B cell (primary cell): ENCODE results near the gene EHD2. TPM values are rescaled to one million over a fixed set of nuclear protein-coding genes. Genes with fewer than 3 reads are reported as not detected.

Source experiments
- ATAC-seq: fragments of 200-7000 bp; cut with Tn5 transposase; one replicate; pipeline ENCODE4 v1.10.0; 2021; ENCODE audit warnings: low read depth, mild to moderate bottlenecking, moderate number of reproducible peaks, moderate library complexity
- CTCF ChIA-PET: fragments of 350-600 bp; sonication (Branson Sonifier 250); formaldehyde crosslinking; loops from one replicate; lab custom pipeline; 2021; ENCODE audit warnings: antibody characterized with exemption, inconsistent platforms; lab: Charles Lee
- POLR2A ChIA-PET: fragments of 350-600 bp; sonication (Branson Sonifier 250); formaldehyde crosslinking; loops from one replicate; lab custom pipeline; 2021; ENCODE audit warnings: antibody characterized with exemption; lab: Charles Lee
- DNase-seq: peaks from one replicate; pipeline ENCODE4 v3.0.0; 2013
- H2AFZ ChIP-seq: 2 replicates; pipeline ENCODE4 v1.6.1; 2012; ENCODE audit warnings: mild to moderate bottlenecking, low read depth, low read length; ENCODE audit not compliant: insufficient read depth, poor library complexity, severe bottlenecking
- H3K27ac ChIP-seq, 2 donors: 1 replicate in 1 of 2; 2 replicates in 1 of 2; pipeline ENCODE4 v1.5.1; 2012 to 2013; ENCODE audit warnings: low read length in 2 of 2, mild to moderate bottlenecking in 2 of 2, moderate library complexity in 1 of 2
- H3K27me3 ChIP-seq, 4 experiments: fragments of 200-600 bp in 1 of 4; sonication (generic) in 1 of 4; replicated peaks in 1 of 4; 1 replicate in 2 of 4; 2 replicates in 2 of 4; pipeline versions ENCODE4 v1.6.1 to v1.7.0; 2013 to 2016; ENCODE audit warnings: low read length in 3 of 4, mild to moderate bottlenecking in 2 of 4, mixed read lengths in 1 of 4, moderate library complexity in 1 of 4; ENCODE audit not compliant: insufficient read depth in 4 of 4, control insufficient read depth in 3 of 4; ENCODE audit errors: control extremely low read depth in 1 of 4
- H3K36me3 ChIP-seq, 2 experiments: replicated peaks in 1 of 2; 1 replicate in 1 of 2; 2 replicates in 1 of 2; pipeline versions ENCODE4 v1.6.1 to v1.7.1; 2013; ENCODE audit warnings: low read length in 1 of 2; ENCODE audit not compliant: insufficient read depth in 2 of 2, control insufficient read depth in 1 of 2; ENCODE audit errors: control extremely low read depth in 1 of 2, extremely low read depth in 1 of 2
- H3K4me1 ChIP-seq, 2 donors: fragments of 200-600 bp in 1 of 2; sonication (generic) in 1 of 2; 1 replicate in 1 of 2; 2 replicates in 1 of 2; pipeline versions ENCODE4 v1.5.1 to v1.6.1; 2013 to 2017; ENCODE audit warnings: low read length in 2 of 2; ENCODE audit not compliant: control insufficient read depth in 2 of 2, insufficient read depth in 2 of 2
- H3K4me2 ChIP-seq: replicated peaks from 2 replicates; pipeline ENCODE3; 2012; ENCODE audit warnings: mild to moderate bottlenecking, low read depth, low read length; ENCODE audit not compliant: poor library complexity, severe bottlenecking
- H3K4me3 ChIP-seq, 5 experiments: fragments of 200-600 bp in 1 of 5; sonication (generic) in 1 of 5; 1 replicate in 3 of 5; 2 replicates in 2 of 5; pipeline versions ENCODE4 v1.5.1 to v1.7.0; 2011 to 2016; ENCODE audit warnings: low read length in 4 of 5, mild to moderate bottlenecking in 4 of 5, low read depth in 2 of 5, control low read depth in 1 of 5, moderate library complexity in 1 of 5; ENCODE audit not compliant: insufficient read depth in 1 of 5; ENCODE audit errors: control extremely low read depth in 1 of 5, extremely low read depth in 1 of 5
- H3K79me2 ChIP-seq: fragments of 200-600 bp; sonication (generic); one replicate; pipeline ENCODE4 v1.6.0; 2016; ENCODE audit warnings: low read length; ENCODE audit not compliant: control insufficient read depth, insufficient read depth
- H3K9ac ChIP-seq: fragments of 200-600 bp; sonication (generic); 2 replicates; pipeline ENCODE4 v1.6.1; 2017; ENCODE audit warnings: mild to moderate bottlenecking, low read length, moderate library complexity
- H3K9me3 ChIP-seq, 3 donors: one replicate each; pipeline versions ENCODE4 v1.6.1 to v1.7.1; 2013; ENCODE audit warnings: low read length in 2 of 3; ENCODE audit not compliant: control insufficient read depth in 2 of 3, insufficient read depth in 1 of 3; ENCODE audit errors: control extremely low read depth in 1 of 3
- H4K20me1 ChIP-seq: 2 replicates; pipeline ENCODE4 v1.6.0; 2012; ENCODE audit warnings: mild to moderate bottlenecking, low read length; ENCODE audit not compliant: insufficient read depth, control insufficient read depth, poor library complexity, severe bottlenecking
- H3K27ac Mint-ChIP-seq: one replicate; pipeline ENCODE4 v1.8.0; 2021; ENCODE audit warnings: mixed read lengths
- H3K27me3 Mint-ChIP-seq: one replicate; pipeline ENCODE4 v1.8.0; 2021; ENCODE audit warnings: mixed read lengths
- H3K4me1 Mint-ChIP-seq: one replicate; pipeline ENCODE4 v1.8.0; 2021; ENCODE audit warnings: mixed read lengths
- H3K4me3 Mint-ChIP-seq: one replicate; pipeline ENCODE4 v1.8.0; 2021; ENCODE audit warnings: mixed read lengths
- H3K9me3 Mint-ChIP-seq: one replicate; pipeline ENCODE4 v1.8.0; 2022; ENCODE audit warnings: mixed read lengths; ENCODE audit not compliant: insufficient read depth
- CTCF ChIP-seq: fragments of 200-600 bp; IDR thresholded peaks from one replicate; pipeline ENCODE4 v1.8.0; 2022; ENCODE audit warnings: antibody characterized with exemption, mild to moderate bottlenecking
- EZH2 ChIP-seq: IDR thresholded peaks from 2 replicates; pipeline ENCODE4 v1.6.1; 2012; ENCODE audit warnings: borderline replicate concordance, low read depth, mild to moderate bottlenecking, moderate library complexity, low read length; ENCODE audit not compliant: insufficient read depth, poor library complexity, severe bottlenecking
- WGBS: methylation state at CpG from one replicate; pipeline ENCODE4 v1.1.5; 2013; ENCODE audit warnings: missing lambda C conversion rate; ENCODE audit not compliant: insufficient coverage; 5-methylcytosine and 5-hydroxymethylcytosine counted together
- intact Hi-C: fragments of 100-400 bp; cut with micrococcal nuclease; formaldehyde crosslinking; loops from one replicate; pipeline ENCODE4 v1.10.0; 2022
- polyA plus RNA-seq: library from polyadenylated mRNA; depleted of rRNA; stranded (reverse); fragments of >200 nt; gene quantifications from 2 replicates; pipeline ENCODE4 v1.2.3, GENCODE V29; 2012
- total RNA-seq, 2 donors: library from RNA; stranded (reverse); fragments of 120-200 nt in 1 of 2; gene quantifications; 1 replicate in 1 of 2; 2 replicates in 1 of 2; pipeline versions ENCODE4 v1.2.3 to v1.2.4, GENCODE V29; 2013 to 2022

Gene EHD2
- total and polyA plus RNA-seq, 2 donors (not counting 1 experiment from before 2014, with no cell fraction given) = not detected

DNA sequence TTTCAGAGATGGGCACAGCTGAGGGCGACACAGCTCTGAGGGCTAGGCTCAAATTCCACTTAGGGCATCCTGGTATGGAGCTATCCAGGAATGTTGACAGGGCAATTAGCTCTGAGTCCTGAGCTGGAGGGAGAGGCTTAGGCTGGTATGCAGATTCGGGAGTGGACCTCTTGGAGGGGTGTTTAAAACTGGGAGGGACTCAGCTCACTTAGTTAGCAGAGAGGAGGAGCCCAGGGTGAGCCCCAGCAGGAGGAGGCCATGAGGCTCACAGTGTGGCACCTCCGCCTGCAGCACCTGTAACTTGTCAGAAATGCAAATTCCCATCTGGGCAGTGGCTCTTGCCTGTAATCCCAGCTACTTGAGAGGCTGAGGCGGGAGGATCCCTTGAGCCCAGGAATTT, 21.9 kb downstream of the EHD2 start:
- Histone ChIP-seq H3K36me3 (no peaks in the 10 kb centered on the region), H3K4me1 (peaks cover 2 to 5% of the 10 kb centered on the region in 2 donors), H2AFZ (no peak overlapping the region), H3K4me3 (no peak overlapping the region), H3K4me2 (no peak overlapping the region), H3K27me3 (peaks cover 0 to 9% (median 6%) of the 10 kb centered on the region in 4 experiments), H4K20me1 (no peaks in the 10 kb centered on the region), H3K79me2 (no peaks in the 10 kb centered on the region), H3K9ac (no peak overlapping the region), H3K9me3 (peaks cover 0 to 7% (median 0%) of the 10 kb centered on the region in 3 donors), H3K27ac (no peak overlapping the region)
- Mint-ChIP-seq H3K4me1 (no peaks in the 10 kb centered on the region), H3K27me3 (peaks cover 19% of the 10 kb centered on the region), H3K4me3 (no peak overlapping the region), H3K27ac (no peak overlapping the region), H3K9me3 (no peaks in the 10 kb centered on the region)
- TF ChIP-seq EZH2 (no peak), CTCF (no peak)
- 90% methylated on average over 4 of the region's 4 CpGs for WGBS
- intact Hi-C loops = no loop called here
- POLR2A ChIA-PET = no interaction called here
- CTCF ChIA-PET = interaction anchor here (0.6 kb wide), 1 partner anchor 41 kb away, joined by 4 read pairs; no protein-coding TSS in a partner anchor
- ATAC-seq = no peak
- DNase-seq = no peak

GRCh38 chr19:47740866-47741519, 27.8 kb downstream of the EHD2 start:
- POLR2A ChIA-PET = no interaction called here
- Histone ChIP-seq H3K27ac (no peak overlapping the region), H4K20me1 (no peaks in the 10 kb centered on the region), H3K4me2 (no peak overlapping the region), H3K9ac (no peak overlapping the region), H3K4me1 (peaks cover 19 to 28% of the 10 kb centered on the region in 2 donors), H2AFZ (no peak overlapping the region), H3K9me3 (no peaks in the 10 kb centered on the region), H3K36me3 (no peaks in the 10 kb centered on the region), H3K27me3 (no peaks in the 10 kb centered on the region), H3K4me3 (no peak overlapping the region), H3K79me2 (peaks cover 3% of the 10 kb centered on the region)
- no peak for DNase-seq
- H3K4me1 Mint-ChIP-seq = peaks cover 24% of the 10 kb centered on the region
- no peaks in the 10 kb centered on the region for H3K27me3 Mint-ChIP-seq
- intact Hi-C loops = no loop called here
- TF ChIP-seq EZH2 (no peak), CTCF (no peak)
- no peak for ATAC-seq
- no peak overlapping the region for H3K4me3 Mint-ChIP-seq
- H3K9me3 Mint-ChIP-seq = no peaks in the 10 kb centered on the region
- no peak overlapping the region for H3K27ac Mint-ChIP-seq
- WGBS = 94% methylated on average over 48 of the region's 48 CpGs
- CTCF ChIA-PET = interaction anchor here (1.7 to 2.5 kb wide), 2 partner anchors 304 to 308 kb away, joined by 5 to 9 read pairs; no protein-coding TSS in a partner anchor
